Dermis blood vessel endothelial cell (primary cell): Measurements from ENCODE around the gene SP100. TPM values are rescaled to one million over a fixed set of nuclear protein-coding genes. Genes with fewer than 3 reads are reported as not detected.
A peak's percentile ranks its signal among the peaks of the same experiment; 100 is the strongest.
"Not testable (repeated sequence)": the region's sequence is repeated elsewhere in the genome, so short reads cannot be mapped to it uniquely, and the experiment has no call there.

Source experiments
- DNase-seq: peaks from one replicate; pipeline ENCODE4 v3.0.0; 2010
- total RNA-seq: library from RNA; depleted of rRNA; stranded (reverse); fragments of >200 nt; gene quantifications from 2 replicates; pipeline ENCODE4 v1.2.3, GENCODE V29; 2014

SP100 gene
- total RNA-seq, 1 donor from 2014 or later, result 96.0 TPM

GRCh38 chr2:230471074-230471473 is 55.1 kb downstream of the SP100 start:
- DNase-seq, result no peak

GRCh38 chr2:230472621-230473018 is 56.6 kb downstream of the SP100 start:
- DNase-seq, result peak; percentile 15

GRCh38 chr2:230473378-230473777 is 57.4 kb downstream of the SP100 start:
- peak; percentile 30 for DNase-seq

- no peak for DNase-seq
Measured at GRCh38 chr2:230475143-230475542, 59.1 kb downstream of the SP100 start.

- no peak for DNase-seq
Measured at GRCh38 chr2:230485801-230486341, 69.9 kb downstream of the SP100 start.

GRCh38 chr2:230491219-230491618 is 75.2 kb downstream of the SP100 start:
- not testable (repeated sequence) for DNase-seq

GRCh38 chr2:230492107-230492506 is 76.1 kb downstream of the SP100 start:
- DNase-seq, result no peak

- no peak for DNase-seq
Measured at GRCh38 chr2:230494980-230495379, 79.0 kb downstream of the SP100 start.

- DNase-seq, result no peak
Measured at GRCh38 chr2:230496891-230497290, 80.9 kb downstream of the SP100 start.

GRCh38 chr2:230498506-230499107 is 82.6 kb downstream of the SP100 start:
- DNase-seq, result no peak

GRCh38 chr2:230502593-230502992 is 86.6 kb downstream of the SP100 start:
- DNase-seq, result no peak

- DNase-seq, result no peak
Measured at GRCh38 chr2:230503798-230504197, 87.8 kb downstream of the SP100 start.

GRCh38 chr2:230505162-230505561 is 89.2 kb downstream of the SP100 start:
- DNase-seq, result no peak

- DNase-seq, result peak; percentile 9
Measured at GRCh38 chr2:230512955-230513748, 97.2 kb downstream of the SP100 start.

GRCh38 chr2:230520061-230520874 is 104.3 kb downstream of the SP100 start:
- DNase-seq, result no peak

- no peak for DNase-seq
Measured at GRCh38 chr2:230520875-230521155, 104.8 kb downstream of the SP100 start.

GRCh38 chr2:230521386-230521785 is 105.4 kb downstream of the SP100 start:
- DNase-seq, result no peak

- DNase-seq, result no peak
Measured at GRCh38 chr2:230525682-230526081, 109.7 kb downstream of the SP100 start.

- no peak for DNase-seq
Measured at GRCh38 chr2:230537531-230537976, 121.6 kb downstream of the SP100 start.

- no peak for DNase-seq
Measured at GRCh38 chr2:230540332-230540731, 124.3 kb downstream of the SP100 start.

GRCh38 chr2:230541934-230542380 is 126.0 kb downstream of the SP100 start:
- no peak for DNase-seq

GRCh38 chr2:230542751-230543150 is 126.8 kb downstream of the SP100 start:
- no peak for DNase-seq

GRCh38 chr2:230552181-230552580 is 136.2 kb downstream of the SP100 start:
- no peak for DNase-seq
